ENCODE measurements around the gene CTNNA1. TPM values are rescaled to one million over a fixed set of nuclear protein-coding genes. Genes with fewer than 3 reads are reported as not detected.
A peak's percentile ranks its signal among the peaks of the same experiment; 100 is the strongest.

The CTNNA1 gene
- total RNA-seq, 1 donor: 327 TPM

DNA sequence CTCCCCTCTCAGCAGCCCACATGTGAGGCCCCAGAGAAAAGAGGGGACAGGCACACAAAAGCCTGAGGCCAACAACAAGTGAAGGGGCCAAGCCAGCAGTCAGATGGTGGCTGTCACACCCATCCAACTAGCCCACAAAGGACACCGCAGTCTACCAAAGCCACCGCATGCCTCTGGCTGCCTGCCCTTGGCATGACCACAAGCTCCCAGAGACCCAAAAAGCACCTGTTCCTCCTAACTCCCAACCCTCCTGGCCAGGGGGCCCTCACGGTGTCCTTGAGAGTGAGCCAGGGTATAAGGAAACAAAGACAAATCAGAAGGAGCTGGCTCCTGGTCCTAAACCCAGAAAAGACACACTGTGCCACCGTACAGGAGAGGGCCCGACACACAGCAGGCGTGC is 199.7 kb downstream of the CTNNA1 start:
- no peak for DNase-seq (ENCODE audit: low read depth)
- H3K4me3 ChIP-seq (ENCODE audit: low read depth, low read length): no peak overlapping the region
- TF ChIP-seq, protein P1, sequence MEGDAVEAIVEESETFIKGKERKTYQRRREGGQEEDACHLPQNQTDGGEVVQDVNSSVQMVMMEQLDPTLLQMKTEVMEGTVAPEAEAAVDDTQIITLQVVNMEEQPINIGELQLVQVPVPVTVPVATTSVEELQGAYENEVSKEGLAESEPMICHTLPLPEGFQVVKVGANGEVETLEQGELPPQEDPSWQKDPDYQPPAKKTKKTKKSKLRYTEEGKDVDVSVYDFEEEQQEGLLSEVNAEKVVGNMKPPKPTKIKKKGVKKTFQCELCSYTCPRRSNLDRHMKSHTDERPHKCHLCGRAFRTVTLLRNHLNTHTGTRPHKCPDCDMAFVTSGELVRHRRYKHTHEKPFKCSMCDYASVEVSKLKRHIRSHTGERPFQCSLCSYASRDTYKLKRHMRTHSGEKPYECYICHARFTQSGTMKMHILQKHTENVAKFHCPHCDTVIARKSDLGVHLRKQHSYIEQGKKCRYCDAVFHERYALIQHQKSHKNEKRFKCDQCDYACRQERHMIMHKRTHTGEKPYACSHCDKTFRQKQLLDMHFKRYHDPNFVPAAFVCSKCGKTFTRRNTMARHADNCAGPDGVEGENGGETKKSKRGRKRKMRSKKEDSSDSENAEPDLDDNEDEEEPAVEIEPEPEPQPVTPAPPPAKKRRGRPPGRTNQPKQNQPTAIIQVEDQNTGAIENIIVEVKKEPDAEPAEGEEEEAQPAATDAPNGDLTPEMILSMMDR (IDR thresholded peaks at IDR 0.05; ENCODE audit: insufficient read depth, low read length): no peak

DNA sequence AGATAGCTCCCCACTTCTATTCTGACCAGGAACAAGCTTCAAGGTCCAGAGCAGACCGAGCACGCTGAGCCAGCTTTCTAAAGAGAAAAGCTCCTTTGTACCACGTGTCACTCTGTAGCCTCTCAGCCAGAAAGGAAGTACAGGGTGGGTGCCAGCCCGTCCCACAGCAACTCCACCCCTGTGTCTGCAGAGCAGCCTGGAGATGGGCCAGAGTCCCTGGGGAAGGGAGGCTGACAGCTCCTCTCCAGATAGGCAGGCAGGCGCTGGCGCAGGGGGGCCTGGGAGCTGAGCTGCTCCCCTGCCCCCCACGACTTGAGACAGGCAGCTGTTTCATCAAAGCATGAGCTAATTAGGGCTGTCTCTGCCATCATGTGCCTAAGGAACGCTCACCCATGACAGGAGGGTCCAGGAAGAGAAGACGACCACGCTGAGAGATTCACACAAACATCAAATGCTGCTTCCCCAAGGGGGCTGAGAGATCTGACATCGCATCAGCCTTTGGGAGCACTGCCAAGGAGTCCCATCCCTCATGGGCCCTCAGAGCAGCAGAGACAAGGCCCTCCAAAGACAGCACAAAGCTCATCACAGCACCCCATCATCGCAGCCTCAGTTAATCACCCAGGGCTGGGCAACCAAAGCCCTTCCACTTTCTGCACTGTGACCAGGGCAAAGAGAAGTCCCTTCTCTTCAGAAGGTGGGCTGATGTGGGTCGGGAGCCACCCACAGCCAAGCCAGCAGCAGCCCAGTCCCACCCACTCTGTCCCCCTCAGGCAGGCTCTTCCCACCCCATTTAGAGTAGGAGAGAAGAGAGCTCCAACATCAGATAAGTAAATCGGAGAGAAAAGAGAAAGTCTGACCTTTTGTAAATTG is 200.4 kb downstream of the CTNNA1 start:
- peak; percentile 76 for DNase-seq (ENCODE audit: low read depth)
- H3K4me3 ChIP-seq (ENCODE audit: low read depth, low read length): no peak overlapping the region
- TF ChIP-seq, protein P1 (IDR thresholded peaks at IDR 0.05; ENCODE audit: insufficient read depth, low read length): no peak

DNA sequence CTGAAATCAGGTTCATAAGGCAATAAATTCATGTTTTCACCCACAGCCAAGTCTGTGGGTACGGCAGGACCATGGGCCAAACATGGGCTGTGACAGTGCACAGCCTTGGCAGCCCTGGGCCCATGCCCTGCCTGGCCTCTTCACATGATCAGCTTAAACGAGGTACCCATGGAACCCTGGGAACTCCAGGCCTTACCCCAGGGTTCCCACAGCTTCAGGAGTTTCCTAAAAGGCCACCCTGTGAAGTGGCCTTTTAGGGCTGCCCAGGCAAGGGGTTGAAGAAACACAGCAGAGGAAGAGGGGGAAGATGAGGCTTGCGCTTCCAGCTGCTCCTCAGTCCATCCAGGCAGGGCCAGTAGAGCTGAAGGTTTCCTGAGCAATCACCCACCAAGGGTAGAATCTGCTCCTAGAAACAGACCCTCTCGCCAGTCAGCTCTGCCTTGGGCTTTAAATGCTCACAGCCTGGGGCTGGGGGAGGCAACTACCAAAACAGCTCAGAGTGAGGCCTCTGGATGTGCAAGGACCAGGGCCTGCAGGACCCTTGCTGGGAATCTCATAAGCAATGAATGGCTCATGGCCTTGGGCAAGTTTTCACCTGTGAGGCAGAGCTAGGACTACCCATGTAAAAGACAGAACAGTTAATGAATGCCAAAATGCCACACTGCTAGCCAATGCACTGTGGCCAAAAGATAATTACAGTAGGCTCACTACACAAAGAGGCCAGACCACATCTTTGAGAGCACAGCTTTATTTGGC is 201.2 kb downstream of the CTNNA1 start:
- TF ChIP-seq, protein P1 (IDR thresholded peaks at IDR 0.05; ENCODE audit: insufficient read depth, low read length): no peak
- no peak overlapping the region for H3K4me3 ChIP-seq (ENCODE audit: low read depth, low read length)
- DNase-seq (ENCODE audit: low read depth): no peak

DNA sequence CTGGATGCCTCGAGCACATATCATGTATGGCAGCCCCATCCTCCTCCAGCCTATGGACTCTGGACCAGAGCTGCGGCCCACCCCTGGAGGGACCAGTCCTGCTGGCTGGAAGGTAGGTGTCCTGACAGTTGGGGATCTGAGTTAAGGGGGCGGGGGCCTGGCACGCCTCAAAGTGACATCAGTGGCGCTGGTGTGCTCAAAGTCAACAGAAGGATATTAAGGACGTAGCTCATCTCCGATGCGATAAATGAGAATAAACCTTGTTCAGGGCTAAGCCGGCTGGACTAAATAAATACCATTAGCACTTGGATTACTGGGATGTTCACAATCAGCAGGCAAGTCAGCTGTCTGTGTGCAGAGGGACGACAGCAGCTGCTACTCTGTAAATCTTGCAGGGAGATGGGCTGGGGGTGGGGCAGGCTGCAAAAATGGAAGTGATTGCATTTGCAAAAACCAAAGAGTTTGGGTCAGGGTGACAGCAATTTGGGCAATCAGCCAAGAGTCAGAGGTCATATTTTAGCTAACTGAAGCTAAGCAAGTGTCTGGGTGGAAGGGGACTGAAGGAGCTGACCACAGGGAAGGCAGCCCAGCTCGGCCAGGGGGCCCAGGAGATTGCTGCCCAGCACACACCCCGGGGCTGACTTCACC is 201.9 kb downstream of the CTNNA1 start:
- no peak for DNase-seq (ENCODE audit: low read depth)
- H3K4me3 ChIP-seq (ENCODE audit: low read depth, low read length): no peak overlapping the region
- TF ChIP-seq, protein P1 (IDR thresholded peaks at IDR 0.05; ENCODE audit: insufficient read depth, low read length): no peak

DNA sequence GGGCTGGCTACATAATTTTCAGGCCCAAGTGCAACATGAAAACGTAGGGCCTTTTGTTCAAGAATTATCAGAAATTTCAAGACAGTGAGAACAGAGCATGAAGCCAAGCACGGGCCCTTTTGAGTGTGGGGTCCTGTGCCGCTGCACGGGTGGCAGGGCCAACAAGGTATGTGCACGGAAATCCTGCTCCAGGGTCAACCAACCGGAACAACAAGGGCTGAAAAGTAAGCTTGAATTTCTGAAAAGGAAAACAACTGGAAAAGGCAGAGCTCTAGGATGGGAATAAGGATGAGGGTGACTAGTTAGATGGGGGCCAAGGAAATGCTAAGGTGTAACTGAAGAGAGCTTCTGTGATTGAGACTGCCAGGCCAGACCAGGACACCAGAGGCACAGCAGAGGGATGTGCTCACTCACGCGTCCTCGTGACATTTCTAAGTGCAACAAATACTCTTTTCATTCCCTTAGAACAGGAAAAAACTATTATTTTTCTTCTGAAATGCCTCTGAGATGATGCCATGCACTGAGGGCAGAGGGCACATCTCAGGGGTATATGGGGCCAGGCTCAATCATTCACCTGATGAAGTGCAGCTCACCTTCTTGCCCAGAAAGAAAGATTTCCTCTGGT is 202.6 kb downstream of the CTNNA1 start:
- DNase-seq (ENCODE audit: low read depth): no peak
- TF ChIP-seq, protein P1 (IDR thresholded peaks at IDR 0.05; ENCODE audit: insufficient read depth, low read length): no peak
- no peak overlapping the region for H3K4me3 ChIP-seq (ENCODE audit: low read depth, low read length)

DNA sequence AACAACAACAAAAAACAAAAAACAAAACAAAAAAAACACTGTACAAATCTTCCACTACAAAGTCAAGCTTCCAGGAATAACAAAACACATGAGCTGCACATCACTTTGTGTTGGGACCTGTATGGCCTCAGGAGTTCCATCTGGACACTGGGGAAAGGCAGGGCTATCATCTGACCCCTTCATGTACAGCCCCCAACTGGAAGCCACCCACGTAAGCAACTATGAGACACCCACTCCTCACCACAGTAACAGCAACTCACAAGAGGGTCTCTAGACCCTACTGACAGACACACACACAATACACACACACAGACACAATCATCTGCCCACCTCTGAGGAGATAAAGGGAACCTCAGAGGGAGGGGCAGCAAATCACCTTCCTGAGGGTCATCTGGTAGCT is 203.6 kb downstream of the CTNNA1 start:
- DNase-seq (ENCODE audit: low read depth): no peak
- no peak overlapping the region for H3K4me3 ChIP-seq (ENCODE audit: low read depth, low read length)
- TF ChIP-seq, protein P1 (IDR thresholded peaks at IDR 0.05; ENCODE audit: insufficient read depth, low read length): no peak
